Activated CD8-positive, alpha-beta memory T cell treated with anti-CD3 and anti-CD28 coated beads, Interleukin-2, amount 50 U/mL, for 24 hours (primary cell): Measurements from ENCODE around the gene ERCC4.

ENCODE experiments used
- DNase-seq: peaks from one replicate; pipeline ENCODE4 v3.0.0-alpha.2; 2020; ENCODE audit errors: extremely low read depth

Gene ERCC4

GRCh38 chr16:13994239-13995106, 74.5 kb downstream of the ERCC4 start:
- no peak for DNase-seq

- DNase-seq, result no peak
These were observed 75.2 kb downstream of the ERCC4 start for GRCh38 chr16:13995194-13995593.

- DNase-seq, result no peak
These were observed 76.9 kb downstream of the ERCC4 start for GRCh38 chr16:13996778-13997288.

GRCh38 chr16:13997526-13997925, 77.6 kb downstream of the ERCC4 start:
- DNase-seq, result no peak

GRCh38 chr16:13997933-13998332, 78.0 kb downstream of the ERCC4 start:
- DNase-seq, result no peak

- no peak for DNase-seq
These were observed 79.3 kb downstream of the ERCC4 start for GRCh38 chr16:13999071-13999894.

- no peak for DNase-seq
These were observed 80.0 kb downstream of the ERCC4 start for GRCh38 chr16:13999895-14000425.

- DNase-seq, result no peak
These were observed 81.6 kb downstream of the ERCC4 start for GRCh38 chr16:14001521-14001920.
